Mesendoderm (in vitro differentiated cells): ENCODE results near the gene ITGAL.

Experiments
- DNase-seq: peaks from one replicate; pipeline ENCODE4 v3.0.0; 2013
- H2AK5ac ChIP-seq: 2 replicates; pipeline ENCODE4 v1.6.1; 2013; ENCODE audit warnings: low read length, inconsistent platforms
- H2BK120ac ChIP-seq: 2 replicates; pipeline ENCODE4 v1.6.1; 2013; ENCODE audit warnings: low read depth, mild to moderate bottlenecking, low read length, moderate library complexity, mixed read lengths
- H2BK15ac ChIP-seq: replicated peaks from 2 replicates; pipeline ENCODE4 v1.6.1; 2013; ENCODE audit warnings: low read depth, mild to moderate bottlenecking, moderate library complexity
- H2BK5ac ChIP-seq: 2 replicates; pipeline ENCODE4 v1.6.1; 2013; ENCODE audit warnings: low read length, inconsistent platforms
- H3K18ac ChIP-seq: 2 replicates; pipeline ENCODE4 v1.6.1; 2013; ENCODE audit warnings: mild to moderate bottlenecking, low read length, mixed read lengths
- H3K23ac ChIP-seq: one replicate; pipeline ENCODE4 v1.6.1; 2013; ENCODE audit warnings: low read length
- H3K27ac ChIP-seq: 2 replicates; pipeline ENCODE4 v1.5.1; 2013; ENCODE audit warnings: low read depth, mild to moderate bottlenecking, inconsistent platforms, low read length, moderate library complexity
- H3K27me3 ChIP-seq: 2 replicates; pipeline ENCODE4 v1.6.1; 2013; ENCODE audit warnings: low read length, control low read depth, mild to moderate bottlenecking, inconsistent platforms; ENCODE audit not compliant: insufficient read depth, poor library complexity
- H3K36me3 ChIP-seq: 2 replicates; pipeline ENCODE4 v1.6.1; 2013; ENCODE audit warnings: low read length, inconsistent platforms; ENCODE audit not compliant: control insufficient read depth, insufficient read depth
- H3K4ac ChIP-seq: one replicate; pipeline ENCODE4 v1.6.1; 2013; ENCODE audit warnings: low read depth, mild to moderate bottlenecking, low read length, moderate library complexity
- H3K4me1 ChIP-seq: 2 replicates; pipeline ENCODE4 v1.6.1; 2013; ENCODE audit warnings: low read depth, low read length, inconsistent platforms; ENCODE audit not compliant: control insufficient read depth
- H3K4me2 ChIP-seq: 2 replicates; pipeline ENCODE4 v1.6.1; 2013; ENCODE audit warnings: low read length
- H3K4me3 ChIP-seq: 2 replicates; pipeline ENCODE4 v1.5.1; 2013; ENCODE audit warnings: mild to moderate bottlenecking, low read length
- H3K56ac ChIP-seq: one replicate; pipeline ENCODE4 v1.6.1; 2013; ENCODE audit warnings: low read length
- H3K79me1 ChIP-seq: 2 replicates; pipeline ENCODE4 v1.6.1; 2013; ENCODE audit warnings: low read length, inconsistent platforms
- H3K79me2 ChIP-seq: 2 replicates; pipeline ENCODE4 v1.6.1; 2013; ENCODE audit warnings: mild to moderate bottlenecking, low read length; ENCODE audit not compliant: control insufficient read depth, insufficient read depth
- H3K9ac ChIP-seq: 2 replicates; pipeline ENCODE4 v1.6.1; 2013; ENCODE audit warnings: low read length, inconsistent platforms
- H4K5ac ChIP-seq: one replicate; pipeline ENCODE4 v1.6.1; 2013; ENCODE audit warnings: low read length
- H4K8ac ChIP-seq: one replicate; pipeline ENCODE4 v1.6.1; 2013; ENCODE audit warnings: low read depth, mild to moderate bottlenecking, control low read depth, low read length, moderate library complexity
- WGBS: extraction: QIAGEN DNeasy Blood & Tissue Kit; methylation state at CpG from one replicate; pipeline ENCODE4 v1.1.7; 2013; ENCODE audit warnings: low lambda C conversion rate, missing lambda C conversion rate; ENCODE audit not compliant: insufficient coverage; ENCODE audit errors: extremely low coverage; 5-methylcytosine and 5-hydroxymethylcytosine counted together

Gene ITGAL

GRCh38 chr16:30434852-30435251 is 37.7 kb upstream of the ITGAL start:
- no peak overlapping the region for H4K5ac ChIP-seq
- no peak overlapping the region for H2AK5ac ChIP-seq
- no peak overlapping the region for H3K9ac ChIP-seq
- DNase-seq = no peak
- no peak overlapping the region for H2BK5ac ChIP-seq
- H3K56ac ChIP-seq = no peak overlapping the region
- H3K79me1 ChIP-seq = no peaks in the 10 kb centered on the region
- H3K79me2 ChIP-seq = no peaks in the 10 kb centered on the region
- H3K4ac ChIP-seq = no peak overlapping the region
- H3K27ac ChIP-seq = no peak overlapping the region
- no peaks in the 10 kb centered on the region for H3K27me3 ChIP-seq
- no peak overlapping the region for H3K4me3 ChIP-seq
- no peak overlapping the region for H4K8ac ChIP-seq
- no peak overlapping the region for H3K18ac ChIP-seq
- no peak overlapping the region for H3K4me2 ChIP-seq
- no peak overlapping the region for H2BK120ac ChIP-seq
- H3K4me1 ChIP-seq = peaks cover 2% of the 10 kb centered on the region
- H3K23ac ChIP-seq = no peak overlapping the region
- no CpG with 5 or more reads among the region's 4 CpGs for WGBS
- no peaks in the 10 kb centered on the region for H3K36me3 ChIP-seq
- H2BK15ac ChIP-seq = no peak overlapping the region

GRCh38 chr16:30437511-30438046 is 35.0 kb upstream of the ITGAL start:
- Histone ChIP-seq H3K4me1 (no peaks in the 10 kb centered on the region), H3K79me2 (no peaks in the 10 kb centered on the region), H3K27me3 (no peaks in the 10 kb centered on the region), H3K23ac (no peak overlapping the region), H2AK5ac (no peak overlapping the region), H3K36me3 (no peaks in the 10 kb centered on the region), H2BK5ac (no peak overlapping the region), H4K5ac (no peak overlapping the region), H3K18ac (no peak overlapping the region), H3K4ac (no peak overlapping the region), H3K27ac (no peak overlapping the region), H3K4me3 (no peak overlapping the region), H2BK15ac (no peak overlapping the region), H2BK120ac (no peak overlapping the region), H3K56ac (no peak overlapping the region), H4K8ac (no peak overlapping the region), H3K9ac (no peak overlapping the region), H3K79me1 (no peaks in the 10 kb centered on the region), H3K4me2 (no peak overlapping the region)
- DNase-seq = no peak
- WGBS = no CpG with 5 or more reads among the region's 3 CpGs

- no peaks in the 10 kb centered on the region for H3K79me1 ChIP-seq
- H2BK120ac ChIP-seq = no peak overlapping the region
- no peak overlapping the region for H3K18ac ChIP-seq
- no peaks in the 10 kb centered on the region for H3K4me1 ChIP-seq
- DNase-seq = no peak
- H3K27me3 ChIP-seq = no peaks in the 10 kb centered on the region
- H4K5ac ChIP-seq = no peak overlapping the region
- no peak overlapping the region for H2BK5ac ChIP-seq
- no peak overlapping the region for H3K4ac ChIP-seq
- no peak overlapping the region for H3K9ac ChIP-seq
- no peak overlapping the region for H3K27ac ChIP-seq
- H3K23ac ChIP-seq = no peak overlapping the region
- no peak overlapping the region for H3K56ac ChIP-seq
- H3K4me2 ChIP-seq = no peak overlapping the region
- H3K79me2 ChIP-seq = no peaks in the 10 kb centered on the region
- H4K8ac ChIP-seq = no peak overlapping the region
- H2BK15ac ChIP-seq = no peak overlapping the region
- H2AK5ac ChIP-seq = no peak overlapping the region
- no CpG with 5 or more reads among the region's 5 CpGs for WGBS
- H3K36me3 ChIP-seq = no peaks in the 10 kb centered on the region
- no peak overlapping the region for H3K4me3 ChIP-seq
These were observed 33.7 kb upstream of the ITGAL start for GRCh38 chr16:30438835-30439234.

GRCh38 chr16:30439720-30440348 is 32.7 kb upstream of the ITGAL start:
- H3K36me3 ChIP-seq = no peaks in the 10 kb centered on the region
- no peak overlapping the region for H3K9ac ChIP-seq
- H2BK120ac ChIP-seq = no peak overlapping the region
- H2BK5ac ChIP-seq = no peak overlapping the region
- no peak overlapping the region for H2AK5ac ChIP-seq
- H3K27me3 ChIP-seq = no peaks in the 10 kb centered on the region
- H3K23ac ChIP-seq = no peak overlapping the region
- H4K5ac ChIP-seq = no peak overlapping the region
- no peak overlapping the region for H3K56ac ChIP-seq
- no peak overlapping the region for H3K27ac ChIP-seq
- no peak for DNase-seq
- WGBS = no CpG with 5 or more reads among the region's 6 CpGs
- H3K4me2 ChIP-seq = no peak overlapping the region
- no peak overlapping the region for H4K8ac ChIP-seq
- peaks cover 2% of the 10 kb centered on the region for H3K79me2 ChIP-seq
- H3K18ac ChIP-seq = no peak overlapping the region
- no peaks in the 10 kb centered on the region for H3K4me1 ChIP-seq
- H3K79me1 ChIP-seq = peaks cover 4% of the 10 kb centered on the region
- no peak overlapping the region for H3K4ac ChIP-seq
- no peak overlapping the region for H2BK15ac ChIP-seq
- H3K4me3 ChIP-seq = no peak overlapping the region

- H3K4me1 ChIP-seq = no peaks in the 10 kb centered on the region
- H3K56ac ChIP-seq = no peak overlapping the region
- no peak overlapping the region for H4K8ac ChIP-seq
- H3K4ac ChIP-seq = no peak overlapping the region
- peaks cover 4% of the 10 kb centered on the region for H3K79me1 ChIP-seq
- H3K79me2 ChIP-seq = peaks cover 2% of the 10 kb centered on the region
- no peaks in the 10 kb centered on the region for H3K27me3 ChIP-seq
- H3K18ac ChIP-seq = no peak overlapping the region
- H3K27ac ChIP-seq = no peak overlapping the region
- H4K5ac ChIP-seq = no peak overlapping the region
- no peak overlapping the region for H2BK5ac ChIP-seq
- no peak overlapping the region for H2AK5ac ChIP-seq
- H2BK15ac ChIP-seq = no peak overlapping the region
- no peak for DNase-seq
- H3K4me2 ChIP-seq = no peak overlapping the region
- H3K36me3 ChIP-seq = no peaks in the 10 kb centered on the region
- H2BK120ac ChIP-seq = no peak overlapping the region
- WGBS = no CpG with 5 or more reads among the region's 2 CpGs
- H3K4me3 ChIP-seq = no peak overlapping the region
- H3K23ac ChIP-seq = no peak overlapping the region
- H3K9ac ChIP-seq = no peak overlapping the region
These were observed 28.9 kb upstream of the ITGAL start for GRCh38 chr16:30443631-30444030.
